B cell (primary cell): ENCODE data around the gene MCM6.

Source experiments
- CTCF ChIP-seq: fragments of 200-600 bp; IDR thresholded peaks from one replicate; pipeline ENCODE4 v1.8.0; 2022; ENCODE audit warnings: antibody characterized with exemption, mild to moderate bottlenecking
- EZH2 ChIP-seq: IDR thresholded peaks from 2 replicates; pipeline ENCODE4 v1.6.1; 2012; ENCODE audit warnings: borderline replicate concordance, low read depth, mild to moderate bottlenecking, moderate library complexity, low read length; ENCODE audit not compliant: insufficient read depth, poor library complexity, severe bottlenecking

GRCh38 chr2:135797497-135798274, 78.6 kb downstream of the MCM6 start:
- TF ChIP-seq CTCF (peak; percentile 90), EZH2 (no peak)
